Cardiac fibroblast (primary cell): ENCODE data around the gene MYH14.

ENCODE experiments used
- DNase-seq, 2 donors: peaks; one replicate each; pipeline versions ENCODE4 v3.0.0 to v3.0.0-alpha.2; 2010; ENCODE audit warnings: low read depth in 2 of 2
- H3K4me3 ChIP-seq, 2 donors: replicated peaks in 1 of 2; 1 replicate in 1 of 2; 2 replicates in 1 of 2; pipeline ENCODE4 v1.5.1; 2011; ENCODE audit warnings: low read depth in 2 of 2, low read length in 2 of 2, mild to moderate bottlenecking in 2 of 2, moderate library complexity in 1 of 2
- CTCF ChIP-seq: IDR thresholded peaks from one replicate; pipeline ENCODE4 v1.5.1; 2011; ENCODE audit warnings: low read depth, mild to moderate bottlenecking, low read length, inconsistent platforms

The MYH14 gene

GRCh38 chr19:50313812-50314536 lies 110.6 kb downstream of the MYH14 start:
- H3K4me3 ChIP-seq: no peak overlapping the region
- no peak for TF ChIP-seq CTCF
- DNase-seq: no peak

DNA sequence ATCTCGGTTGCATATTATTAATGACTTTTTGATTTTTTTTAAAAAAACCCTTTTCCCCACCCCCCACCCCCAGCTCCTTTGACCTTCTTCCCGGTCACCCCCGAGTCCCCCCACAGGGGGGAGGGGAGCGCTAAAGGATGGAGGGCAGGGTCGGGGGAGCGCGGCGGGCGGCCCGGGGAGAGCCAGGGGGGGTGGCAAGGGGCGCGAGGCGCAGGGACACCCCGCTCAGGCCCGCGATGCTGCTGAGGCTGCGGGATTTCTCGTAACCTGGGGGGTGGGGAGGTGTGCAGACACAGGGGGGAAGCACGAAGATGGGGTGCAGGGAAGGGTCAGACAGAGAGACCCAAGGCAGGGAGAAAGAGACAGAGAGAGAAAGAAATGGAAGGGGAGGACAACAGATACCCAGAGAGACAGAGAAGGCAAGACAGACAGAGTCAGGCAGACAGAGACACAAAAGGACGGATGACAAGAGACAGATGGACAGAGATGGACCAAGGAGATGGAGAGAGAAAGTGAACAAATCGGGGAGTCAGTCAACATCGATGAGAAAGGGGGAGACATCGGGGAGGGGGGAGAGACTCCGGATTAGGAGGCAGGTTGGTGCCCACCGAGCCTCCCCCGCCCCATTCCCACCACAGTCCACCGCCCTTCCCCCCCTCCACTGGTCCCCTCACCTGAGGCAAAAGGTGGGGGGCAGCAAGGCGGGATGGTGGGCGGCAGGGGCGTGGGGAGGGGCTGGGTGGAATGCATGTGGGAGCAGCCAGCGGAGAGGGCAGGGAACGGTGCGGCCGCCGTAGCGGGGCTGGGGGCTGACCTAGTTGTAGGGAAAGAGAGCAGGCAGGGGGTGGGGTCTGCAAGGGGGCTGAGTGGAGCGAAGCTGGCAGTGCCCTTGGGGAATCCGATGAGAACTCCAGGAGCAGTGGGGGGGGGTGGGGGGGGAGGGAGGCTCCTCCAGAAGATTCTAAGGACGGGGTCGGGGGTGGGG lies 111.6 kb downstream of the MYH14 start:
- no peak overlapping the region for H3K4me3 ChIP-seq
- no peak for TF ChIP-seq CTCF
- no peak for DNase-seq

- TF ChIP-seq CTCF: no peak
- no peak for DNase-seq
Measured at GRCh38 chr19:50315773-50316448, 112.5 kb downstream of the MYH14 start.

DNA sequence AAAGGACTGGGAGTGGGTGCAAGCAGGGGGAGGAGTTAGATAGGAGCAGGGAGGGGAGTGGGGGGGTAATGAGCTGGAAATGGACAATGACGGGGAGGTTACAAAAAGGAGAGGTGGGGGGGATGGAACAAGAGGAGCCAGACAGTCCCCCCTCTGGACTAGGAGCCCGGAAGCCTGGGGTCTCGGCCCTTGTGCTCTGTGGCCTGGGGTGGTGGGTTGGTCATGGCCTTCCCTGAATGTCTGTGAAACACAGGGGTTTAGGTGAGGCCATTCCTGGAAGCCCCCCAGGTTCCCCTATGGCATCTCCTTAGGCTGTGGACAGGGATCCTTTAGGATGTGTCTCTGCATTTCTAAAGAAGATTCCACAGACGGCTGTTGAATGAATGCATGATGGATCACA lies 113.7 kb downstream of the MYH14 start:
- H3K4me3 ChIP-seq: no peak overlapping the region
- no peak for DNase-seq
- no peak for TF ChIP-seq CTCF

More at GRCh38 chr19:50315773-50316448, 112.5 kb downstream of the MYH14 start:
- H3K4me3 ChIP-seq: no peak overlapping the region

DNA sequence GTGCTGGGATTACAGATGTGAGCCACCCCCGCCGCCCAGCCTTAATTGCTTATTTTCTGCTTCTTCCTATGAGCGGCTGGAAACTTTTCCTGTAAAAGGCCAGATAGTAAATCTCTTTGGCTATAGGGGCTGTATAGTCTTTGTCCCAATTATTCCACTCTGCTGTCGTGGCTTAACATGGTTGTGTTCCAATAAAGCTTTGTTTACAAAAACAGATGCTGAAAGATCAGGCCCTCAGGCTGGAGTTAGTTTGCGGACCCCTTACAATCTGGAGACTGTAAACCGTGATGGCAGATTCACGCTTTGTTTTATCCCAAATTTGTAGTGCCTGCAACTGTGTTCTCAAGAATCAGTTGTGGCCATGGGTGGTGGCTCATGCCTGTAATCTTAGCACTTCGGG lies 115.0 kb downstream of the MYH14 start:
- no peak for DNase-seq
- no peak for TF ChIP-seq CTCF

GRCh38 chr19:50319156-50319555 lies 115.7 kb downstream of the MYH14 start:
- no peak for TF ChIP-seq CTCF
- DNase-seq: no peak
- no peak overlapping the region for H3K4me3 ChIP-seq

More for the DNA sequence above, 115.0 kb downstream of the MYH14 start:
- H3K4me3 ChIP-seq: no peak overlapping the region
